Testis (tissue), 2 donors: ENCODE data around the gene TNKS1BP1.
"Not testable (repeated sequence)": the region's sequence is repeated elsewhere in the genome, so short reads cannot be mapped to it uniquely, and the experiment has no call there.

Experiments used
- CTCF ChIP-seq, 3 experiments: fragments of 450-650 bp in 2 of 3; fragments of 200-600 bp in 1 of 3; sonication (generic) in 1 of 3; IDR thresholded peaks; one replicate each; pipeline ENCODE4 v1.5.1; 2016 to 2019; ENCODE audit warnings: antibody characterized with exemption in 3 of 3, mild to moderate bottlenecking in 2 of 3, moderate library complexity in 1 of 3
- POLR2A ChIP-seq: fragments of 450-650 bp; IDR thresholded peaks from one replicate; pipeline ENCODE4 v1.6.1; 2017; ENCODE audit warnings: antibody characterized with exemption, mild to moderate bottlenecking, moderate library complexity

- TF ChIP-seq CTCF (IDR thresholded peaks at IDR 0.05); POLR2A: not testable (repeated sequence)
Measured at GRCh38 chr11:57336856-57337255, 12.1 kb upstream of the TNKS1BP1 start.
